Neural progenitor cell (in vitro differentiated cells): ENCODE data around the gene PER1. TPM values are rescaled to one million over a fixed set of nuclear protein-coding genes. Genes with fewer than 3 reads are reported as not detected.

Experiments used
- DNase-seq: peaks from one replicate; pipeline ENCODE4 v3.0.0-alpha.2; 2016; ENCODE audit warnings: low spot score
- H2AFZ ChIP-seq: fragments of 200-600 bp; sonication (generic); replicated peaks from 2 replicates; pipeline ENCODE4 v1.6.1; 2016; ENCODE audit warnings: antibody characterized with exemption
- H3F3A ChIP-seq: fragments of 200-600 bp; sonication (generic); 2 replicates; pipeline ENCODE4 v1.6.1; 2016; ENCODE audit warnings: antibody characterized with exemption, low read depth
- H3K27ac ChIP-seq: fragments of 200-600 bp; sonication (generic); 2 replicates; pipeline ENCODE4 v1.5.1; 2016; ENCODE audit warnings: mild to moderate bottlenecking
- H3K27me3 ChIP-seq: fragments of 200-600 bp; sonication (generic); 2 replicates; pipeline ENCODE4 v1.6.1; 2016; ENCODE audit warnings: mild to moderate bottlenecking, moderate library complexity
- H3K36me3 ChIP-seq: fragments of 200-600 bp; sonication (generic); 2 replicates; pipeline ENCODE4 v1.5.1; 2016
- H3K4me1 ChIP-seq: fragments of 200-600 bp; sonication (generic); 2 replicates; pipeline ENCODE4 v1.6.1; 2016; ENCODE audit warnings: mixed run types
- H3K4me2 ChIP-seq: fragments of 200-600 bp; sonication (generic); 2 replicates; pipeline ENCODE4 v1.6.1; 2016
- H3K4me3 ChIP-seq: fragments of 200-600 bp; sonication (generic); 2 replicates; pipeline ENCODE4 v1.5.1; 2016
- H3K79me2 ChIP-seq: fragments of 200-600 bp; sonication (generic); 2 replicates; pipeline ENCODE4 v1.6.1; 2016; ENCODE audit warnings: low read depth
- H3K9ac ChIP-seq: fragments of 200-600 bp; sonication (generic); 2 replicates; pipeline ENCODE4 v1.6.1; 2016
- H3K9me3 ChIP-seq: fragments of 200-600 bp; sonication (generic); 2 replicates; pipeline ENCODE4 v1.5.1; 2016; ENCODE audit warnings: low read depth
- H4K20me1 ChIP-seq: fragments of 200-600 bp; sonication (generic); 2 replicates; pipeline ENCODE4 v1.6.1; 2016; ENCODE audit warnings: low read depth
- H3K27ac Mint-ChIP-seq: 3 replicates; pipeline ENCODE4 v1.8.0; 2021; ENCODE audit warnings: mixed read lengths
- H3K27me3 Mint-ChIP-seq: 2 replicates; pipeline ENCODE4 v1.8.0; 2022; ENCODE audit warnings: low read depth, mild to moderate bottlenecking, inconsistent platforms, moderate library complexity, mixed read lengths; ENCODE audit not compliant: insufficient read depth
- H3K36me3 Mint-ChIP-seq: 3 replicates; pipeline ENCODE4 v1.8.0; 2021; ENCODE audit warnings: mixed read lengths
- H3K4me1 Mint-ChIP-seq: 3 replicates; pipeline ENCODE4 v1.8.0; 2021; ENCODE audit warnings: mixed read lengths
- H3K4me3 Mint-ChIP-seq: 3 replicates; pipeline ENCODE4 v1.8.0; 2021; ENCODE audit warnings: mild to moderate bottlenecking, moderate library complexity, mixed read lengths
- H3K9me3 Mint-ChIP-seq: 3 replicates; pipeline ENCODE4 v1.8.0; 2020; ENCODE audit warnings: mixed read lengths
- EZH2 ChIP-seq: fragments of 200-600 bp; sonication (generic); IDR thresholded peaks from 2 replicates; pipeline ENCODE4 v1.6.1; 2017; ENCODE audit warnings: antibody characterized with exemption, mild to moderate bottlenecking, moderate library complexity
- EZH2phosphoT487 ChIP-seq: fragments of 200-600 bp; sonication (generic); IDR thresholded peaks from 2 replicates; pipeline ENCODE4 v1.6.1; 2017; ENCODE audit warnings: antibody characterized with exemption
- total RNA-seq: library from RNA; depleted of rRNA; stranded (reverse); fragments of >200 nt; gene quantifications from 2 replicates; pipeline ENCODE4 v1.2.3, GENCODE V29; 2015; ENCODE audit warnings: low replicate concordance
- TF ChIP-seq, protein P1 (sequence below): fragments of 200-600 bp; sonication (generic); IDR thresholded peaks from 2 replicates; pipeline ENCODE4 v1.5.1; 2017; ENCODE audit warnings: antibody characterized with exemption, mild to moderate bottlenecking

PER1 gene
- total RNA-seq, 1 donor from 2014 or later, result 3.2 TPM

DNA sequence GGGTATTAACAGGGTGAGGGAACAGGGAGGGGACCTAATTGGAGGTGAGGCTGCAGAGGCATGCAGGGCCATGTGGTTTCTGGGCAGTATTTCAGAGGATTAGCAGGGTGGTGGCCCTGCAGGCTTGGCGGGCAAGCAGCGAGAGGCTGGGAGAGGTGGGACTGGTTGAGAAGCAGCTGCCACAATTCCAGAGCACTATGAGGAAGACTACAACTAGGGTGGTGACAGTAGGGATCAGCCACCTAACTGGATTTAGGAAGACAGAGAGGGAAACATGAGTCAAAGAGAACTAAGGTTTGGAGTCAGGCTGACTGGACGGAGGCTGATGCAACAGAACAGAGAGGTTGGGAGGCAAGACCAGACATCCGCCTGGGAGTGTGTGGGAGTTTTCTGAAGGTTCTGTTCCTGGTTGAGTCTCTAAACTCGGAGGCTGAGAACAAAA lies 46.2 kb downstream of the PER1 start:
- H3K36me3 ChIP-seq, result no peaks in the 10 kb centered on the region
- peaks cover 4% of the 10 kb centered on the region for H3K4me1 Mint-ChIP-seq
- H3K9me3 Mint-ChIP-seq, result no peaks in the 10 kb centered on the region
- H3K79me2 ChIP-seq, result no peaks in the 10 kb centered on the region
- H4K20me1 ChIP-seq, result no peaks in the 10 kb centered on the region
- H3K4me1 ChIP-seq, result peaks cover 2% of the 10 kb centered on the region
- H3K4me2 ChIP-seq, result no peak overlapping the region
- no peak overlapping the region for H3K27ac ChIP-seq
- DNase-seq, result no peak
- no peak overlapping the region for H3K9ac ChIP-seq
- H3K27ac Mint-ChIP-seq, result no peak overlapping the region
- TF ChIP-seq EZH2phosphoT487 (no peak), EZH2 (no peak)
- TF ChIP-seq, protein P1, sequence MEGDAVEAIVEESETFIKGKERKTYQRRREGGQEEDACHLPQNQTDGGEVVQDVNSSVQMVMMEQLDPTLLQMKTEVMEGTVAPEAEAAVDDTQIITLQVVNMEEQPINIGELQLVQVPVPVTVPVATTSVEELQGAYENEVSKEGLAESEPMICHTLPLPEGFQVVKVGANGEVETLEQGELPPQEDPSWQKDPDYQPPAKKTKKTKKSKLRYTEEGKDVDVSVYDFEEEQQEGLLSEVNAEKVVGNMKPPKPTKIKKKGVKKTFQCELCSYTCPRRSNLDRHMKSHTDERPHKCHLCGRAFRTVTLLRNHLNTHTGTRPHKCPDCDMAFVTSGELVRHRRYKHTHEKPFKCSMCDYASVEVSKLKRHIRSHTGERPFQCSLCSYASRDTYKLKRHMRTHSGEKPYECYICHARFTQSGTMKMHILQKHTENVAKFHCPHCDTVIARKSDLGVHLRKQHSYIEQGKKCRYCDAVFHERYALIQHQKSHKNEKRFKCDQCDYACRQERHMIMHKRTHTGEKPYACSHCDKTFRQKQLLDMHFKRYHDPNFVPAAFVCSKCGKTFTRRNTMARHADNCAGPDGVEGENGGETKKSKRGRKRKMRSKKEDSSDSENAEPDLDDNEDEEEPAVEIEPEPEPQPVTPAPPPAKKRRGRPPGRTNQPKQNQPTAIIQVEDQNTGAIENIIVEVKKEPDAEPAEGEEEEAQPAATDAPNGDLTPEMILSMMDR, result no peak
- peaks cover 29% of the 10 kb centered on the region for H3K27me3 Mint-ChIP-seq
- no peaks in the 10 kb centered on the region for H3K36me3 Mint-ChIP-seq
- no peak overlapping the region for H3K4me3 Mint-ChIP-seq
- no peak overlapping the region for H3K4me3 ChIP-seq
- H3F3A ChIP-seq, result no peaks in the 10 kb centered on the region
- H3K9me3 ChIP-seq, result no peaks in the 10 kb centered on the region
- peaks cover 38% of the 10 kb centered on the region for H3K27me3 ChIP-seq
- H2AFZ ChIP-seq, result no peak overlapping the region

DNA sequence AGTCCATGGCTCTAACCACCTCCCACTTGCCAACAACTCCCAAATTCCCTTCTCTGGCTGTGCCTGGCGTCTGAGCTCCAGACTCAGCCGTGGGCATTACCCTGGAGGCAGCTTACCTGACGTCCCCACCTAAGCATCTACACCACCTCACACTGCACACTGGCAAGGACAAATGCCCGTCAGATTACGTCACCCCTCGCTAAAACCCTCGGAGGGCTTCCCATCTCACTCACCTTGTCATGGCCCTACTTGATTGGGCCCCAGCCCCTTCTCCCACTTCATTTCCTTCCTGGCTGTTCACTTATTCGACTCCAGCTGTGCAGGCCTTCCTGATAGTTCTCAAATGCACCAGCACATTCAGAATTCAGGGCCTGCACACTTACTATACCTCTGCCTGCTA lies 47.3 kb downstream of the PER1 start:
- H3K27ac Mint-ChIP-seq, result no peak overlapping the region
- H2AFZ ChIP-seq, result no peak overlapping the region
- no peaks in the 10 kb centered on the region for H3K9me3 Mint-ChIP-seq
- peaks cover 2% of the 10 kb centered on the region for H3K4me1 ChIP-seq
- no peak overlapping the region for H3K4me3 Mint-ChIP-seq
- H3K27me3 ChIP-seq, result peaks cover 27% of the 10 kb centered on the region
- H3K4me2 ChIP-seq, result no peak overlapping the region
- no peak for DNase-seq
- H3K79me2 ChIP-seq, result no peaks in the 10 kb centered on the region
- H3K36me3 Mint-ChIP-seq, result no peaks in the 10 kb centered on the region
- H3K36me3 ChIP-seq, result no peaks in the 10 kb centered on the region
- H3K27me3 Mint-ChIP-seq, result peaks cover 27% of the 10 kb centered on the region
- H3K4me1 Mint-ChIP-seq, result peaks cover 2% of the 10 kb centered on the region
- no peaks in the 10 kb centered on the region for H3F3A ChIP-seq
- H3K27ac ChIP-seq, result no peak overlapping the region
- no peaks in the 10 kb centered on the region for H4K20me1 ChIP-seq
- no peaks in the 10 kb centered on the region for H3K9me3 ChIP-seq
- TF ChIP-seq EZH2phosphoT487, result no peak
- TF ChIP-seq, protein P1, result no peak
- no peak for TF ChIP-seq EZH2
- H3K9ac ChIP-seq, result no peak overlapping the region
- no peak overlapping the region for H3K4me3 ChIP-seq

DNA sequence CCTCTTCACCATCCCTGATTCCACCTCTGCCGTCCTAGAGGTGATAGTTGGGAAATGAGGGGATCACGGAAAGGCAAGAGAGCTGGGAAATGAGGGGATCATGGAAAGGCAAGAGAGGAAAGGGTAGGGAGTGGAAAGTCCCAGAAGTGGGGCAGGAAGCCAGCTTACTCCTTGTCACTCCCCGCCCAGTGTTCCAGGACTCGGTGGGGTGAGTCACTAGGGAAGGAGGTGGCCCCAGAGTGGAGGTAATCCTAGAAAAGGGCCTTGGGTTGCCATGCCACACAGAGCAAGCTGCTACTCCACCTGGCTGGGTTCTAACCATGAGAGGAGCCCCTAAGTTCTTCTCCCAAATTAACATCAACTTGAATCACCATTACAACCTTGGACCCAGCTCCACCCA lies 48.7 kb downstream of the PER1 start:
- Mint-ChIP-seq H3K27ac (no peak overlapping the region), H3K4me3 (no peak overlapping the region), H3K4me1 (peaks cover 2% of the 10 kb centered on the region), H3K36me3 (no peaks in the 10 kb centered on the region), H3K27me3 (peaks cover 19% of the 10 kb centered on the region), H3K9me3 (no peaks in the 10 kb centered on the region)
- DNase-seq, result no peak
- H3F3A ChIP-seq, result no peaks in the 10 kb centered on the region
- TF ChIP-seq, protein P1, result no peak
- TF ChIP-seq EZH2 (no peak), EZH2phosphoT487 (no peak)
- H4K20me1 ChIP-seq, result no peaks in the 10 kb centered on the region
- no peaks in the 10 kb centered on the region for H3K4me1 ChIP-seq
- no peak overlapping the region for H3K4me2 ChIP-seq
- no peak overlapping the region for H3K4me3 ChIP-seq
- no peak overlapping the region for H2AFZ ChIP-seq
- peaks cover 14% of the 10 kb centered on the region for H3K27me3 ChIP-seq
- H3K79me2 ChIP-seq, result no peaks in the 10 kb centered on the region
- H3K36me3 ChIP-seq, result no peaks in the 10 kb centered on the region
- no peak overlapping the region for H3K9ac ChIP-seq
- no peak overlapping the region for H3K27ac ChIP-seq
- H3K9me3 ChIP-seq, result no peaks in the 10 kb centered on the region

DNA sequence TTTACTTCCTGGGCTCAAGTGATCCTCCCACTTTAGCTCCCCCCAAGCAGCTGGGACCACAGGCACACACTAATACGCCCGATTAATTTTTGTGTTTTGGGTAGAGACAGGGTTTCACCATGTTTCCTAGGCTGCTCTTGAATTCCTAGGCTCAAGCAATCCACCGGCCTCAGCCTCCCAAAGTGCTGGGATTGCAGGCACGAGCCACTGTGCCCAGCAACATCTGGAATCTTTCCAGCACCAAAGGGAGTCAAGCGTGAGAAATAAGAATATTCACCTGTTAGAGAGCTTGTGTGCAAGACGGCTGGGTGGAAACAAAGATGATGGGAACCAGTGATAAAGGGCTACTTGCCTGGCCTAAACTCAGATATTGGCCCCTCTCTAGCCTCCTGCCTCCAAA lies 50.5 kb downstream of the PER1 start:
- H3K9me3 Mint-ChIP-seq, result no peaks in the 10 kb centered on the region
- Histone ChIP-seq H3K27ac (no peak overlapping the region), H3K9me3 (no peaks in the 10 kb centered on the region), H2AFZ (no peak overlapping the region), H3K4me1 (no peaks in the 10 kb centered on the region), H3K9ac (no peak overlapping the region), H3K36me3 (no peaks in the 10 kb centered on the region), H4K20me1 (no peaks in the 10 kb centered on the region), H3K4me2 (no peak overlapping the region), H3K4me3 (no peak overlapping the region), H3F3A (no peaks in the 10 kb centered on the region), H3K27me3 (peaks cover 6% of the 10 kb centered on the region), H3K79me2 (no peaks in the 10 kb centered on the region)
- TF ChIP-seq, protein P1, result no peak
- TF ChIP-seq EZH2phosphoT487 (no peak), EZH2 (no peak)
- H3K36me3 Mint-ChIP-seq, result no peaks in the 10 kb centered on the region
- H3K4me1 Mint-ChIP-seq, result no peaks in the 10 kb centered on the region
- no peak overlapping the region for H3K4me3 Mint-ChIP-seq
- peaks cover 17% of the 10 kb centered on the region for H3K27me3 Mint-ChIP-seq
- no peak overlapping the region for H3K27ac Mint-ChIP-seq
- no peak for DNase-seq
